22Rv1 (cell line): ENCODE measurements around the gene SLC6A2.

Experiments
- H3K27ac ChIP-seq: fragments of 450-650 bp; 2 replicates; pipeline ENCODE4 v1.5.1; 2017
- ZFX ChIP-seq: fragments of 450-650 bp; IDR thresholded peaks from 2 replicates; pipeline ENCODE4 v1.6.1; 2017; ENCODE audit warnings: antibody characterized with exemption, borderline replicate concordance
- TF ChIP-seq, protein P1 (sequence below): fragments of 450-650 bp; IDR thresholded peaks from 2 replicates; pipeline ENCODE4 v1.5.1; 2017; ENCODE audit warnings: mild to moderate bottlenecking

Gene SLC6A2

GRCh38 chr16:55691771-55692170 lies 36.0 kb downstream of the SLC6A2 start:
- H3K27ac ChIP-seq = no peak overlapping the region
- TF ChIP-seq, protein P1, sequence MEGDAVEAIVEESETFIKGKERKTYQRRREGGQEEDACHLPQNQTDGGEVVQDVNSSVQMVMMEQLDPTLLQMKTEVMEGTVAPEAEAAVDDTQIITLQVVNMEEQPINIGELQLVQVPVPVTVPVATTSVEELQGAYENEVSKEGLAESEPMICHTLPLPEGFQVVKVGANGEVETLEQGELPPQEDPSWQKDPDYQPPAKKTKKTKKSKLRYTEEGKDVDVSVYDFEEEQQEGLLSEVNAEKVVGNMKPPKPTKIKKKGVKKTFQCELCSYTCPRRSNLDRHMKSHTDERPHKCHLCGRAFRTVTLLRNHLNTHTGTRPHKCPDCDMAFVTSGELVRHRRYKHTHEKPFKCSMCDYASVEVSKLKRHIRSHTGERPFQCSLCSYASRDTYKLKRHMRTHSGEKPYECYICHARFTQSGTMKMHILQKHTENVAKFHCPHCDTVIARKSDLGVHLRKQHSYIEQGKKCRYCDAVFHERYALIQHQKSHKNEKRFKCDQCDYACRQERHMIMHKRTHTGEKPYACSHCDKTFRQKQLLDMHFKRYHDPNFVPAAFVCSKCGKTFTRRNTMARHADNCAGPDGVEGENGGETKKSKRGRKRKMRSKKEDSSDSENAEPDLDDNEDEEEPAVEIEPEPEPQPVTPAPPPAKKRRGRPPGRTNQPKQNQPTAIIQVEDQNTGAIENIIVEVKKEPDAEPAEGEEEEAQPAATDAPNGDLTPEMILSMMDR = no peak
- TF ChIP-seq ZFX = no peak

DNA sequence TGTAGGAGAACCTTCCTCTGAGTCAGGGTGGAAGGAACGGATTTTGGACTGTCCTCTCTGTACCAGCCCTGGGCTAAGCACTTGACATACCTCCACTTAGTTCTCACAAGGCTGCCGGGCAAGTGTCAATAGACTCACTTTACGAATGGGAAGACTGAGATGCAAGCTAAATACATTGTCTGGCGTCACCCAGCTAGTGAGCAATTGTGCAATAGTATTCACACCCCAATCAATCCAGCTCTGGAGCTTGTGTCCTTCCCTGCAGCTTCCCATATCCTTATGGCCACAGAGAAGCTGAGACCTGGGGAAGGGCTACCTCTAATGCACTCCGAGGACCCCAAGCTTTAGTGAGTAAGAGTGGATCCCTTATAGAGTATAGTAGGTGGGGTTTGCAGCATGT lies 39.8 kb downstream of the SLC6A2 start:
- no peak for TF ChIP-seq ZFX
- TF ChIP-seq, protein P1 = no peak

DNA sequence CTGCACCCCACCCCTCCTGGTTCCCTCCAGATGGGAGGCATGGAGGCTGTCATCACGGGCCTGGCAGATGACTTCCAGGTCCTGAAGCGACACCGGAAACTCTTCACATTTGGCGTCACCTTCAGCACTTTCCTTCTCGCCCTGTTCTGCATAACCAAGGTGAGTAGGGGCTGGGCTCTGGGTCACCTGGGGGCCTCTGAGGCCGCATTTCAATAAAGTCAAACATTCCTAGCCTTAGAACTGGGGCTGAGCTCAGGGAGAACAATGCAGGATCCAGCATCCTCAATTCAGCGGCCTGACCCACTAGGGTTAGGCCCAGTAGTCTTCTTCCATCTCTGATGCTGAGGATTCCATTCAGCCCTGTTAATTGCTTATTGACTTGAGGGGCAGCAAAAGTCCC lies 42.1 kb downstream of the SLC6A2 start:
- no peak overlapping the region for H3K27ac ChIP-seq
- TF ChIP-seq, protein P1 = no peak
- no peak for TF ChIP-seq ZFX

More for the DNA sequence above, 39.8 kb downstream of the SLC6A2 start:
- H3K27ac ChIP-seq = no peak overlapping the region

DNA sequence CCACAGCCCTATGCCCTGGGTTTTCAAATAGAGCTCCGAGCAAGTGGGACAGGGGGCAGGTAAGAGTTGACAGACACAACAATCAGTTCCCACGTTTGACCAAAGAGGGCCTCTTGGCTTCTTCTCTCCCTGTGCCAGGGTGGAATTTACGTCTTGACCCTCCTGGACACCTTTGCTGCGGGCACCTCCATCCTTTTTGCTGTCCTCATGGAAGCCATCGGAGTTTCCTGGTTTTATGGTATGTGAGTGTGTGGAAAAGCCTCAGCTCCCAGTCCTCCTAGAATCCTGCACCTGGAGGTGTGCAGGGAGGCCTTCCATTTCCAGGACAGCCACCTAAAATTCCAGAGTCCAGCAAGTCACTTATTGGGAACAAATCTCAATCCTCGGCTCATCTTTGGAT lies 42.5 kb downstream of the SLC6A2 start:
- TF ChIP-seq, protein P1 = no peak
- TF ChIP-seq ZFX = no peak
- H3K27ac ChIP-seq = no peak overlapping the region

- TF ChIP-seq, protein P1 = no peak
- no peak for TF ChIP-seq ZFX
- H3K27ac ChIP-seq = no peak overlapping the region
These were observed 43.2 kb downstream of the SLC6A2 start for GRCh38 chr16:55698946-55699345.

DNA sequence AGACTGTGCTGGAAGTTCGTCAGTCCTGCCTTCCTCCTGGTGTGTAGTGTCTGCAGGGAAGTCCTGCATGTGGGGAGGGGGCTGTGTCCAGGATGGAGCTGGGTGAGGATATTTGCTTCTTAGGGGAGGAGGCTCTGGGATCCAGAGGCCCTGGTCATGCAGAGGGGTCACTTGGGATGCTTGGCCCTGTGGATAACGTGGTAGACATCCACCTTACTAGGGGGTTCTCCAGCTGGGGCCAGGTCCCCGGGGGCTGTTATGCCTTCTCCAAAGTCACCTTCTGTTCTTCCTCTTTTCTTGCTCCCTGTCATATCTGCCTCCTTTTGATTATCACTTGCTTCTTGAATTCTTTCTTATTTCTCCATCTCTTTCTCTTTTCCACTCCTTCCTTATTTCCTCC lies 43.8 kb downstream of the SLC6A2 start:
- TF ChIP-seq, protein P1 = no peak

GRCh38 chr16:55700067-55700466 lies 44.3 kb downstream of the SLC6A2 start:
- no peak overlapping the region for H3K27ac ChIP-seq

More for the DNA sequence above, 43.8 kb downstream of the SLC6A2 start:
- H3K27ac ChIP-seq = no peak overlapping the region

More at GRCh38 chr16:55700067-55700466, 44.3 kb downstream of the SLC6A2 start:
- TF ChIP-seq, protein P1 = no peak
- no peak for TF ChIP-seq ZFX
